Coronary artery (tissue), 2 donors: Measurements from ENCODE around the gene ANKRD13D.

Experiments used
- DNase-seq: peaks from one replicate; pipeline ENCODE4 v3.0.0-alpha.2; 2017; ENCODE audit warnings: low spot score
- H3K27ac ChIP-seq, 2 donors: fragments of 200-600 bp; sonication (generic); one replicate each; pipeline ENCODE4 v1.5.1; 2016 to 2019
- H3K4me3 ChIP-seq: fragments of 200-600 bp; sonication (generic); 2 replicates; pipeline ENCODE4 v1.5.1; 2016; ENCODE audit warnings: mild to moderate bottlenecking, moderate library complexity
- CTCF ChIP-seq: fragments of 200-600 bp; sonication (generic); IDR thresholded peaks from one replicate; pipeline ENCODE4 v1.5.1; 2019; ENCODE audit warnings: antibody characterized with exemption

Gene ANKRD13D

GRCh38 chr11:67279589-67280340 lies 9.3 kb upstream of the ANKRD13D start:
- H3K27ac ChIP-seq: peak overlapping the region in 1 of 2 donors; percentile 88
- DNase-seq: no peak

GRCh38 chr11:67280341-67280787 lies 8.7 kb upstream of the ANKRD13D start:
- DNase-seq: no peak
- Histone ChIP-seq H3K4me3 (no peak overlapping the region), H3K27ac (peak overlapping the region in 1 of 2 donors; percentile 88)
- no peak for TF ChIP-seq CTCF

More at GRCh38 chr11:67279589-67280340, 9.3 kb upstream of the ANKRD13D start:
- no peak overlapping the region for H3K4me3 ChIP-seq
- no peak for TF ChIP-seq CTCF

- TF ChIP-seq CTCF: no peak
- DNase-seq: no peak
- H3K4me3 ChIP-seq: no peak overlapping the region
- peak overlapping the region in 1 of 2 donors; percentile 88 for H3K27ac ChIP-seq
Observed at GRCh38 chr11:67280788-67281551, 8.1 kb upstream of the ANKRD13D start.

GRCh38 chr11:67281552-67282150 lies 7.5 kb upstream of the ANKRD13D start:
- TF ChIP-seq CTCF: no peak
- Histone ChIP-seq H3K27ac (peak overlapping the region in 1 of 2 donors; percentile 80), H3K4me3 (no peak overlapping the region)
- no peak for DNase-seq

GRCh38 chr11:67282155-67282875 lies 6.8 kb upstream of the ANKRD13D start:
- TF ChIP-seq CTCF: no peak
- DNase-seq: no peak
- Histone ChIP-seq H3K4me3 (no peak overlapping the region), H3K27ac (peak overlapping the region in 1 of 2 donors; percentile 80)

- H3K27ac ChIP-seq: peak overlapping the region; percentile 11 to 80
- DNase-seq: no peak
- H3K4me3 ChIP-seq: no peak overlapping the region
- TF ChIP-seq CTCF: no peak
Observed at GRCh38 chr11:67282876-67283371, 6.2 kb upstream of the ANKRD13D start.
